H9 (cell line): ENCODE measurements around the gene MGRN1. TPM values are rescaled to one million over a fixed set of nuclear protein-coding genes. Genes with fewer than 3 reads are reported as not detected.

Experiments used
- DNase-seq: peaks from one replicate; pipeline ENCODE4 v3.0.0-alpha.2; 2017
- H2AFZ ChIP-seq: one replicate; pipeline ENCODE4 v1.6.1; 2013; ENCODE audit warnings: mild to moderate bottlenecking, low read length, control low read depth, moderate library complexity
- H2AK5ac ChIP-seq: 2 replicates; pipeline ENCODE4 v1.6.1; 2013; ENCODE audit warnings: low read length, control low read depth, mixed read lengths; ENCODE audit not compliant: insufficient read length
- H2BK120ac ChIP-seq: one replicate; pipeline ENCODE4 v1.6.1; 2013; ENCODE audit warnings: low read depth, mild to moderate bottlenecking, low read length, control low read depth, inconsistent platforms; ENCODE audit not compliant: poor library complexity, severe bottlenecking
- H2BK12ac ChIP-seq: 2 replicates; pipeline ENCODE4 v1.6.1; 2013; ENCODE audit warnings: low read length, control low read depth, mixed read lengths, low read depth; ENCODE audit not compliant: insufficient read length
- H2BK15ac ChIP-seq: 2 replicates; pipeline ENCODE4 v1.6.1; 2013; ENCODE audit warnings: low read depth, low read length, control low read depth
- H2BK20ac ChIP-seq: one replicate; pipeline ENCODE4 v1.6.1; 2013; ENCODE audit warnings: low read depth, mild to moderate bottlenecking, low read length, control low read depth, inconsistent platforms; ENCODE audit not compliant: poor library complexity, severe bottlenecking
- H2BK5ac ChIP-seq: 2 replicates; pipeline ENCODE4 v1.6.1; 2013; ENCODE audit warnings: low read length, control low read depth, mixed read lengths; ENCODE audit not compliant: insufficient read length
- H3K14ac ChIP-seq: 2 replicates; pipeline ENCODE4 v1.6.1; 2013; ENCODE audit warnings: low read length, control low read depth; ENCODE audit not compliant: insufficient read depth
- H3K18ac ChIP-seq: 2 replicates; pipeline ENCODE4 v1.6.1; 2013; ENCODE audit warnings: low read depth, mild to moderate bottlenecking, mixed read lengths, low read length, control low read depth; ENCODE audit not compliant: insufficient read length
- H3K23ac ChIP-seq: 2 replicates; pipeline ENCODE4 v1.6.1; 2013; ENCODE audit warnings: low read length, control low read depth, mixed read lengths, low read depth; ENCODE audit not compliant: insufficient read length
- H3K23me2 ChIP-seq: 2 replicates; pipeline ENCODE4 v1.6.1; 2013; ENCODE audit warnings: low read depth, mild to moderate bottlenecking, mixed read lengths, low read length, control low read depth; ENCODE audit not compliant: insufficient read length, poor library complexity, severe bottlenecking
- H3K27ac ChIP-seq: 2 replicates; pipeline ENCODE4 v1.5.1; 2013; ENCODE audit warnings: low read length, control low read depth, mixed read lengths, low read depth; ENCODE audit not compliant: insufficient read length
- H3K27me3 ChIP-seq: 2 replicates; pipeline ENCODE4 v1.6.1; 2013; ENCODE audit warnings: low read length, control low read depth, inconsistent platforms; ENCODE audit not compliant: insufficient read depth
- H3K4ac ChIP-seq: 2 replicates; pipeline ENCODE4 v1.6.1; 2013; ENCODE audit warnings: low read depth, mild to moderate bottlenecking, control low read depth, inconsistent platforms, low read length, moderate library complexity
- H3K4me1 ChIP-seq: 2 replicates; pipeline ENCODE4 v1.6.1; 2013; ENCODE audit warnings: low read length, control low read depth, inconsistent platforms; ENCODE audit not compliant: insufficient read depth
- H3K4me2 ChIP-seq: 2 replicates; pipeline ENCODE4 v1.6.1; 2013; ENCODE audit warnings: low read length, control low read depth, mixed read lengths; ENCODE audit not compliant: insufficient read length, insufficient read depth
- H3K56ac ChIP-seq: 2 replicates; pipeline ENCODE4 v1.6.1; 2013; ENCODE audit warnings: low read depth, mild to moderate bottlenecking, mixed read lengths, low read length, control low read depth; ENCODE audit not compliant: insufficient read length
- H3K79me1 ChIP-seq: 2 replicates; pipeline ENCODE4 v1.6.1; 2013; ENCODE audit warnings: low read depth, mild to moderate bottlenecking, moderate library complexity, low read length, control low read depth, inconsistent platforms; ENCODE audit not compliant: insufficient read depth, poor library complexity, severe bottlenecking
- H3K79me2 ChIP-seq: 2 replicates; pipeline ENCODE4 v1.6.1; 2013; ENCODE audit warnings: low read length, control low read depth, inconsistent platforms; ENCODE audit not compliant: insufficient read depth
- H3K9ac ChIP-seq: 2 replicates; pipeline ENCODE4 v1.6.1; 2013; ENCODE audit warnings: low read length, control low read depth, mixed read lengths; ENCODE audit not compliant: insufficient read length; ENCODE audit errors: extremely low read depth
- H3K9me3 ChIP-seq: one replicate; pipeline ENCODE4 v1.6.1; 2013; ENCODE audit warnings: low read depth, low read length, inconsistent platforms; ENCODE audit not compliant: control insufficient read depth
- H3T11ph ChIP-seq: one replicate; pipeline ENCODE4 v1.6.1; 2013; ENCODE audit warnings: mild to moderate bottlenecking, low read length, control low read depth, inconsistent platforms
- H4K20me1 ChIP-seq: one replicate; pipeline ENCODE4 v1.6.1; 2013; ENCODE audit not compliant: control insufficient read depth, insufficient read length, insufficient read depth
- H4K5ac ChIP-seq: 2 replicates; pipeline ENCODE4 v1.6.1; 2013; ENCODE audit warnings: low read depth, mild to moderate bottlenecking, mixed read lengths, low read length, control low read depth; ENCODE audit not compliant: insufficient read length
- H4K8ac ChIP-seq: replicated peaks from 2 replicates; pipeline ENCODE4 v1.6.1; 2013; ENCODE audit warnings: low read length, control low read depth, mixed read lengths, low read depth; ENCODE audit not compliant: insufficient read length
- H4K91ac ChIP-seq: 2 replicates; pipeline ENCODE4 v1.6.1; 2013; ENCODE audit warnings: low read depth, mild to moderate bottlenecking, moderate library complexity, mixed read lengths, low read length, control low read depth; ENCODE audit not compliant: insufficient read length
- H3K27ac Mint-ChIP-seq, 3 experiments: 2 replicates in 2 of 3; 3 replicates in 1 of 3; pipeline ENCODE4 v1.8.0; 2020 to 2021; ENCODE audit warnings: mixed read lengths in 3 of 3, mild to moderate bottlenecking in 1 of 3, moderate library complexity in 1 of 3
- H3K27me3 Mint-ChIP-seq: 2 replicates; pipeline ENCODE4 v1.8.0; 2021; ENCODE audit warnings: low read depth, mild to moderate bottlenecking, moderate library complexity, mixed read lengths
- H3K36me3 Mint-ChIP-seq, 3 experiments: 2 replicates in 2 of 3; 3 replicates in 1 of 3; pipeline ENCODE4 v1.8.0; 2020 to 2021; ENCODE audit warnings: low read depth in 3 of 3, mixed read lengths in 3 of 3; ENCODE audit not compliant: insufficient read depth in 1 of 3
- H3K4me1 Mint-ChIP-seq, 2 experiments: 2 replicates each; pipeline ENCODE4 v1.8.0; 2020; ENCODE audit warnings: mixed read lengths in 2 of 2
- H3K4me3 Mint-ChIP-seq, 2 experiments: 2 replicates in 1 of 2; 3 replicates in 1 of 2; pipeline ENCODE4 v1.8.0; 2020 to 2021; ENCODE audit warnings: mild to moderate bottlenecking in 2 of 2, mixed read lengths in 2 of 2, moderate library complexity in 1 of 2
- H3K9me3 Mint-ChIP-seq, 2 experiments: 2 replicates in 1 of 2; 3 replicates in 1 of 2; pipeline ENCODE4 v1.8.0; 2020; ENCODE audit warnings: mild to moderate bottlenecking in 2 of 2, mixed read lengths in 2 of 2, moderate library complexity in 1 of 2
- WGBS: extraction: QIAGEN DNeasy Blood & Tissue Kit; methylation state at CpG from one replicate; pipeline ENCODE4 v1.1.7; 2013; ENCODE audit warnings: missing lambda C conversion rate, low lambda C conversion rate, mixed read lengths; ENCODE audit not compliant: insufficient read length; ENCODE audit errors: extremely low coverage; 5-methylcytosine and 5-hydroxymethylcytosine counted together
- total RNA-seq: library from RNA; stranded (reverse); gene quantifications from 2 replicates; pipeline ENCODE4 v1.2.1, GENCODE V29; 2021
- TF ChIP-seq, protein P1 (sequence below): fragments of 200-600 bp; sonication (generic); conservative IDR thresholded peaks from 3 replicates; pipeline ENCODE4 v1.8.0; 2021; ENCODE audit warnings: antibody characterized with exemption, mild to moderate bottlenecking

Gene MGRN1
- total RNA-seq, 1 experiment from 2014 or later = 91.6 TPM

DNA sequence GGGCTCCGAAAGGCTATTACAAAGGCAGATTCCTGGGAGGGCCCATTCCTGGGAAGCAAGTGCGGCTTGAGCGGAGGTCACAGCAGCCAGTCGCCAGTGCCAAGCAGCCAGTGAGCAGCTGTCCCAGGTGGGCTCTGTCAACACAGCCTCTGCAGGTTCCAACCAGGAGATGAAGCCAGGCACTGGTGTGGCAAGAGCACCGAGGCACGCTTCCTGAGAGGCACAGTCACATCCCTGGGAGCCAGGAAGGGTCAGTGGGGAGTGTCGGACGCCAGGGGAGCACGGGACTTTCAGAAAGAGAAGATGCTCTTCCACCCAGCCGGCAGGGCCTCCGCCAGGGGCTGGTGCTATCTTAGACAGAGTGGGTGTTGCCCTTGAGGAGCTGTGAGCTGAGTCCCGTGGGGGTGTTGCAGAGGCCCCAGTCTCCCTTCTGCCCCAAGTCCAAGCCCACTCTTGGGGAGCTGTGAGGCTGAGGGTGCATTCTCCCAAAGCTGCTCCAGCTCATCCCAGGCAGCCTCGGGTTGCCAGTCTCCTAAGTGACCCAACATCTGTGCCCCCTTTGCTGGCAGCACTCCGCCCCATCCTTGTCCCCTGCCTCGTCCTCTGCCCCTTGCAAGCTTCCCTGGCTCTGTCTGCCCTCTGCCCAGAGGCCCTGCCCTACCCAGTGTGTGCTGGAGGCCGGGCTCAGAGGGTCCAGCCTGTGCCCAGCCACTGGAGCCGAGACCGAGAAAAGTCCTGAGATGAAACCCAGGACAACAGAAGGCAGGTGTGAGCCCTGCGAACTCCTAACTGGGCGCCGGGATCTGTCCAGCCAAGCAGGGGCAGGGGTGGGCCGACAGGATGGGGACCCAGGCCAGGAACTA lies 16.6 kb upstream of the MGRN1 start:
- TF ChIP-seq, protein P1, sequence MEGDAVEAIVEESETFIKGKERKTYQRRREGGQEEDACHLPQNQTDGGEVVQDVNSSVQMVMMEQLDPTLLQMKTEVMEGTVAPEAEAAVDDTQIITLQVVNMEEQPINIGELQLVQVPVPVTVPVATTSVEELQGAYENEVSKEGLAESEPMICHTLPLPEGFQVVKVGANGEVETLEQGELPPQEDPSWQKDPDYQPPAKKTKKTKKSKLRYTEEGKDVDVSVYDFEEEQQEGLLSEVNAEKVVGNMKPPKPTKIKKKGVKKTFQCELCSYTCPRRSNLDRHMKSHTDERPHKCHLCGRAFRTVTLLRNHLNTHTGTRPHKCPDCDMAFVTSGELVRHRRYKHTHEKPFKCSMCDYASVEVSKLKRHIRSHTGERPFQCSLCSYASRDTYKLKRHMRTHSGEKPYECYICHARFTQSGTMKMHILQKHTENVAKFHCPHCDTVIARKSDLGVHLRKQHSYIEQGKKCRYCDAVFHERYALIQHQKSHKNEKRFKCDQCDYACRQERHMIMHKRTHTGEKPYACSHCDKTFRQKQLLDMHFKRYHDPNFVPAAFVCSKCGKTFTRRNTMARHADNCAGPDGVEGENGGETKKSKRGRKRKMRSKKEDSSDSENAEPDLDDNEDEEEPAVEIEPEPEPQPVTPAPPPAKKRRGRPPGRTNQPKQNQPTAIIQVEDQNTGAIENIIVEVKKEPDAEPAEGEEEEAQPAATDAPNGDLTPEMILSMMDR = no peak
- Histone ChIP-seq H4K20me1 (no peaks in the 10 kb centered on the region), H2AK5ac (no peak overlapping the region), H3K4me2 (no peak overlapping the region), H3K27me3 (no peaks in the 10 kb centered on the region), H2BK120ac (no peak overlapping the region), H3K23me2 (no peaks in the 10 kb centered on the region), H3K14ac (no peak overlapping the region; the same call in 1 of the 2 replicates), H3K9ac (no peak overlapping the region), H3K9me3 (no peaks in the 10 kb centered on the region), H4K91ac (no peak overlapping the region), H3K23ac (no peak overlapping the region), H3K79me2 (peaks cover 13% of the 10 kb centered on the region; the same call in 1 of the 2 replicates), H3K27ac (no peak overlapping the region), H2AFZ (no peak overlapping the region), H4K5ac (no peak overlapping the region), H3T11ph (no peak overlapping the region), H4K8ac (no peak overlapping the region), H2BK20ac (no peak overlapping the region), H2BK12ac (no peak overlapping the region), H3K18ac (no peak overlapping the region), H2BK5ac (no peak overlapping the region), H3K79me1 (peaks cover 7% of the 10 kb centered on the region), H3K56ac (no peak overlapping the region), H3K4me1 (no peaks in the 10 kb centered on the region), H3K4ac (no peak overlapping the region), H2BK15ac (no peak overlapping the region)
- no CpG with 5 or more reads among the region's 22 CpGs for WGBS
- peaks cover 0 to 25% (median 6%) of the 10 kb centered on the region in 3 experiments; a peak in 4 of 7 replicates for H3K36me3 Mint-ChIP-seq
- H3K4me3 Mint-ChIP-seq = peak overlapping the region in 1 of 2 experiments; percentile 23; a peak in 1 of 5 replicates
- no peaks in the 10 kb centered on the region for H3K9me3 Mint-ChIP-seq
- H3K27me3 Mint-ChIP-seq = no peaks in the 10 kb centered on the region
- 0 out of 7 replicates have a peak overlapping the region, but pooled peaks of 1 of the 3 experiments have one; percentile 66 for H3K27ac Mint-ChIP-seq
- H3K4me1 Mint-ChIP-seq = peaks cover 6 to 10% of the 10 kb centered on the region in 2 experiments
- DNase-seq = no peak
